Skeletal muscle satellite cell (primary cell): ENCODE results near the gene STARD13.

Experiments
- H3K27me3 ChIP-seq: 2 replicates; pipeline ENCODE4 v1.7.0; 2013; ENCODE audit warnings: low read length; ENCODE audit not compliant: control insufficient read depth, insufficient read depth
- H3K36me3 ChIP-seq: 2 replicates; pipeline ENCODE4 v1.7.0; 2013; ENCODE audit warnings: mild to moderate bottlenecking, control low read depth, low read length; ENCODE audit not compliant: insufficient read depth
- H3K4me1 ChIP-seq: 2 replicates; pipeline ENCODE4 v1.7.0; 2013; ENCODE audit warnings: low read length; ENCODE audit not compliant: control insufficient read depth, insufficient read depth
- H3K4me2 ChIP-seq: 2 replicates; pipeline ENCODE4 v1.7.0; 2013; ENCODE audit warnings: mild to moderate bottlenecking, low read length
- H3K4me3 ChIP-seq: 2 replicates; pipeline ENCODE4 v1.7.0; 2013; ENCODE audit warnings: low read length
- H3K9ac ChIP-seq: 2 replicates; pipeline ENCODE4 v1.7.0; 2013; ENCODE audit warnings: mild to moderate bottlenecking, low read depth, low read length, moderate library complexity
- H3K9me3 ChIP-seq: replicated peaks from 2 replicates; pipeline ENCODE4 v1.7.0; 2013; ENCODE audit warnings: mild to moderate bottlenecking, control low read depth, low read length

Gene STARD13

DNA sequence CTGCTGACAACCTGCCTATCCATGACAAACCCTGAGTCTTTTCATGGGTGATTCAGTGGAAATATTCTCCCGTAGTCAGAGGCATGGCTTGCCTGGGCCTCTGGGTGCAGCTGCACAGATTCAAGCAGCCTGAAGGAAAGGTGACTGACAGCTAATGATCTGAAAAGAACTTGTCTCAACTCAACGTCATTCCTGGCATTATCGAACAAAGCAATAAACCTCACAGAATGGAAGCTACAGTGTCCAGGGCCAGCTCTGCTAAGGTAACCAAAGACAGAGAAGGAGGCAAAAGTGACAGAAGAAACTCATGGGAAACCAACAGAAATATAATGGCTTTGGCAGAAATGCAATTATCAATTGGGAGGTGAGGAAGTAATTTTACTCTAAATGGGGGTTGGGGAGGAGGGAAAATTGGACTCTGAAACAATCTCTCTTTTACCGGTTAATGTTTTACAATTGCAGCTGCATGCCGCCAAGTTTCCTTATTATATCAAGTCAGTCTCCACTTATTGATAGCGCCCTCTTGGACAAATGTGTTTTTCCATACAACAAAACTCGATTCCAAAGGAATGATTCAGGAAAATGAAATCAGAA lies 12.9 kb downstream of the STARD13 start:
- no peaks in the 10 kb centered on the region for H3K9me3 ChIP-seq
- peak overlapping the region; percentile 54 for H3K9ac ChIP-seq
- H3K27me3 ChIP-seq, result no peaks in the 10 kb centered on the region
- peaks cover 83% of the 10 kb centered on the region for H3K36me3 ChIP-seq
- peak overlapping the region; percentile 58 for H3K4me2 ChIP-seq
- no peak overlapping the region for H3K4me3 ChIP-seq
- peaks cover 89% of the 10 kb centered on the region for H3K4me1 ChIP-seq

DNA sequence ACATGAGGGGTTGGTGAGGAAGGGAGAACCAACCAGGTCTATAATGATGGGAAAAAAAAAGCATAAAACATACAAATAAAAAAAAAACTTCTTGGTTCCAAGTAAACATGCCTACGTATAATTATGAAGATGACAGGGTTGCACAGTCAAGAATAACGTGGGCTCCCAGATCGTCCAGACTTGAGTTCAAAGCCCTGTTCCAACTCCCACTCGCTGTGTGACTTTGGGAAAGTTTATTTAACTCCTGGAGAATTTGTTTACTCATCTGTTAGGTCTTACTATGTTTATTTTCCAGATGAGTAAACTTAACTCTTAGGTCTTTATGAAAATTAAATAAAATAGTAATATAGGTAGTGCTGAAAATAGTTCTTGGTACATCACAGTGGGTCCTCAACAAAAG lies 13.8 kb downstream of the STARD13 start:
- H3K27me3 ChIP-seq, result no peaks in the 10 kb centered on the region
- peaks cover 87% of the 10 kb centered on the region for H3K4me1 ChIP-seq
- H3K9ac ChIP-seq, result peak overlapping the region; percentile 54
- H3K4me3 ChIP-seq, result no peak overlapping the region
- H3K9me3 ChIP-seq, result no peaks in the 10 kb centered on the region
- peak overlapping the region; percentile 10 for H3K4me2 ChIP-seq
- peaks cover 83% of the 10 kb centered on the region for H3K36me3 ChIP-seq

DNA sequence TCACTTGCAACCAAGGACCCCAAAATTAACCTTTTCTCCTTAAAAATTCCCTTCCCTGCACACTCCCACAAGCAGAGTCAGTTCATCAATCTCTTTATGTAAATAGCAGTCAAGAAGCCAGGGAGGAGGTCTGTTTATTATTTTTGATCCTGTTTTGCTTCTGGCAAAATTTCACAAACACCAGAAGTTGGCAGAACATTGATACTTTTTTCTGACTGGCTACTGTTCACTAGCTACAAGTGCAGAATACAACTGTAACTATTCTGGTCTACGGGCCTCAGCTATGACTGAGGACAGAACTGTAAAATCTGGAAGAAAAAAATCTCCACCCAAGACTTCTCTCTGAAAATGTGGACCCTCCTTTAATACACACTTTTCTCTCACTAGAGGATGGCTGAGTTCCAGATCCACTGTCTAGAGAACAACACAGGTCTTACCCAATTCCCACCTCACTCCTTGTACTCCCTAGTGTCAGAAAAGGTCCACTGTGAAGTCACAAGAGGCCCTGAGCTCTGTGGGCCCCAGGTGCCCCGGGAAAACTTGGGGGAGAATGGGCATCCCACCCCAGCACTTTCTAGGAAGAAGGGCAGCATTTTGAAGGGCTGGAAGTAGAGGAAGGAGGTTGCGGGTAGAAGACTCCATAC lies 14.5 kb downstream of the STARD13 start:
- no peaks in the 10 kb centered on the region for H3K27me3 ChIP-seq
- peak overlapping the region; percentile 10 for H3K4me2 ChIP-seq
- H3K9me3 ChIP-seq, result no peaks in the 10 kb centered on the region
- H3K36me3 ChIP-seq, result peaks cover 81% of the 10 kb centered on the region
- peak overlapping the region; percentile 12 for H3K9ac ChIP-seq
- no peak overlapping the region for H3K4me3 ChIP-seq
- H3K4me1 ChIP-seq, result peaks cover 86% of the 10 kb centered on the region

DNA sequence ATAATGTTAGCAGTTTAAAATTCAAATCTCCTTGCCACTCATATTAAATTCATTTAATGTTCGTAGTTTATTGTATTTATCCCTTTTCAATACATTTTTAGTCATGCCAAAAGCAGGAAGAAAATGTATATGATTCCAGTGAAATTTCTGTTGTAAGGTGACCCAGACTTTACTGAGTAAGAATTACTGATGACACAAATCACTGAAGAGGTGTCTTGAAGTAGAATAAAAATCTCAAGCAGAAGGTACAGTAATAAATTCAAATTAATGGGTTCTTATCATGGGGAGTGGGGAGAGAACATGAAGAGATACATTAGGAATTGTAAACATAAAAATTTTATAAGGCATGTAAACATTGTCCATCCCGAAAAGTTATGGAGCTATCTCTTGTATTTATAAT lies 19.9 kb downstream of the STARD13 start:
- no peak overlapping the region for H3K4me2 ChIP-seq
- H3K36me3 ChIP-seq, result peaks cover 67% of the 10 kb centered on the region
- H3K4me3 ChIP-seq, result no peak overlapping the region
- no peaks in the 10 kb centered on the region for H3K27me3 ChIP-seq
- H3K4me1 ChIP-seq, result peaks cover 86% of the 10 kb centered on the region
- H3K9ac ChIP-seq, result peak overlapping the region; percentile 4
- H3K9me3 ChIP-seq, result no peaks in the 10 kb centered on the region

DNA sequence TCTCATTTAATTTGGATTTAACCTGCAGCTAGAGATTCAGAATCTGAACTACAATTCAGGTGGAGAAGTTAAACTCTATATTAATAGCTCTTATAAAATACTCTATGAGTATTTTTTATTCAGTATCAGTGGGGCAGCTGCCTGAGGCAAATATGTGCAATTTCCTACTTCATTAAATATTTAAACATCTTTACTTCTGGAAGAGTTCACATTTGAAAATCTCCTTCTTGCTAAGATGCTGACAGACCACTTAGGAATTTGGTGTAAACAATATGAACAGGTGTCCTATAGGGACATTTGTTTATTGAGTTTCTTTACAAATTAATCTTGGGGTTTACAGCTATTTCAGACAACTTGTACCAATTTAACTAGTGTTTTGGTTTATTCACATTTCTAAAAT lies 20.4 kb downstream of the STARD13 start:
- Histone ChIP-seq H3K4me3 (no peak overlapping the region), H3K27me3 (no peaks in the 10 kb centered on the region), H3K9me3 (no peaks in the 10 kb centered on the region), H3K4me1 (peaks cover 90% of the 10 kb centered on the region), H3K4me2 (peak overlapping the region; percentile 22), H3K9ac (peak overlapping the region; percentile 4), H3K36me3 (peaks cover 63% of the 10 kb centered on the region)

DNA sequence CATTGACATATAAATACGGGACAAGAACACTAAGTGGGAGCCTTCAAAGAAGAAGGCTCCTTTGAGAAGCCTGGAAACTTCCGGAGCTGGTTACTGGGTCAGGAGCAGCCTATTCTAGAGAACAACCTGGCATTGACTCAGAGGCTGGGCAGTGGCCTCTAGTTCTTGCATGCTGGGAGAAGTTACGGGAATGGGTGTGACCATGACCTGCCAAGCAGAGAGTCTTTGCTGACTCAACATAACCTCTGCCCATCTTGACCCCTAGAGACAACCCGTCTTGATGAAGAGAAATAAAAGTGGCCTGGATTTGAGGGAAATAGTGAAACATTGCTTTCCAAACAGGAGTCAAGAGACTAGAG lies 21.0 kb downstream of the STARD13 start:
- Histone ChIP-seq H3K9ac (peak overlapping the region; percentile 4), H3K27me3 (no peaks in the 10 kb centered on the region), H3K4me1 (peaks cover 95% of the 10 kb centered on the region)

DNA sequence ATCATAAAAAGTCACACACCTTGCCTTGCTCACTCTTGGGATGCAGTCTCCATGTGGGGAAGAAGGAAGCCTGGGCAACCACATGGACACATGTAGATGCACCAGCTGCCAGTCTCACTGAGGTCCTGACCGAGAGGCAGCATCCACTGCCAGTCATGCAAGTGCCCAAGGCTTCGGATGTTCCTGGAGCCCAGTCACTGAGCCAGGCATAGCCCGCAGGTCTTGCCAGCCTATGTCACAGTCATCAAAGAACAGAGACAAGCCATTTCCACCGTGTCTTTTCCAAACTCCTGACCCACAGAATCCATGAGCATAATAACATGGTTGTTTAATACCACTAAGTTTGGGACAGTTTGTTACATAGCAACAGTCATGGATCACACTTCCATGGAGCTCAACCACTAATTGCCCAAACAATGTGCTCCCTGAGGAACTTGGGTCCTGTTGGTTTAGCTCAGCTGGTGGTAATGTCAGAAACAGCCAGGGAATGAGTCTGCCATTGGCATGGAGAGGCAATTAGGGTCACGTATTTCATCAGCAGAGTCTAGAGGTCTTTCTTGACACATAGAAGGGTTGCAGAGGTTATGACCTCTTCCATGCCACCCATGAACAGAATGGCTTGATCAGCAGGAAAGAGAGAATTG lies 21.5 kb downstream of the STARD13 start:
- Histone ChIP-seq H3K36me3 (peaks cover 55% of the 10 kb centered on the region), H3K4me2 (peak overlapping the region; percentile 22)

More for the DNA sequence above, 21.0 kb downstream of the STARD13 start:
- Histone ChIP-seq H3K4me2 (peak overlapping the region; percentile 22), H3K4me3 (peak overlapping the region; percentile 0), H3K36me3 (peaks cover 58% of the 10 kb centered on the region), H3K9me3 (no peaks in the 10 kb centered on the region)

DNA sequence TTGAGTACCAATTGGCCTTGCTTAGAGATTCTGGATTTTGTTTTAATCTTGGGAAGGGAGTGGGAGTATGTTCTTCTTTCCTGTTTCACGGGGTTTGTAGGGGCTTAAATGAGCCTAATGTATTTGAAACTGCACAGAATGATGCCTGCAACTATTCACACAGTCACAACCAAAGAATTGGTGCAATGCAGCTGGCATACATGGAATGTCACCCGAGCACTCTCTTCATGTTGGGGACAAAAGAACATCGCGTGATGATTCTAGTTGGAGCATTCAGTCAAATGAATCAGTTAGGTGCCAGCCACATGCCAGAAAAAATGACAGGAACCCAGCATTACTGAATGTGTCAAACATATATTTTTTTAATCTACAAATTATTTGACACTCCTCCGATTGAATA lies 22.1 kb downstream of the STARD13 start:
- Histone ChIP-seq H3K27me3 (no peaks in the 10 kb centered on the region), H3K4me2 (peak overlapping the region; percentile 22), H3K9ac (peak overlapping the region; percentile 58), H3K4me1 (peaks cover 96% of the 10 kb centered on the region), H3K4me3 (no peak overlapping the region), H3K9me3 (no peaks in the 10 kb centered on the region), H3K36me3 (peaks cover 49% of the 10 kb centered on the region)

More for the DNA sequence above, 21.5 kb downstream of the STARD13 start:
- peak overlapping the region; percentile 41 for H3K4me3 ChIP-seq
- no peaks in the 10 kb centered on the region for H3K9me3 ChIP-seq
- H3K27me3 ChIP-seq, result no peaks in the 10 kb centered on the region
- peak overlapping the region; percentile 58 for H3K9ac ChIP-seq
- H3K4me1 ChIP-seq, result peaks cover 96% of the 10 kb centered on the region

DNA sequence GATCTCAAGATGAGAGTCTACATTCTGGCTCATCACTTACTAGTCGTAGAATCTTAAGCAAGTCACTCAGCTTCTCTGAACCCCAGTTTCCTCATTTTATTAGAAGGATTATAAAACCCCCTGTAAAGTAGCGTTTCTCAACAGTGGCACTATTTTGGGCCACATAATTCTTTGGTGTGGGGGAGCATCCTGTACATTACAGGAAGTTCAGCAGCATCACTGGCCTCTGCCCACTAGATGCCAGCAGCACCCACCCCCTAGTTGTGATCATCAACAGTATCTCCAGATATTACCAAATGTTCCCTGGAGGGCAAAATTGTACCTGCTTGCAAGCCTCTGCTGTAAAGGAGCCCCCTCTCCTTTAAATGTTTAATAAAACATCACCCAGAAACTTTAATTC lies 22.6 kb downstream of the STARD13 start:
- Histone ChIP-seq H3K4me2 (peak overlapping the region; percentile 22), H3K4me1 (peaks cover 96% of the 10 kb centered on the region), H3K4me3 (no peak overlapping the region), H3K27me3 (no peaks in the 10 kb centered on the region), H3K9ac (peak overlapping the region; percentile 58), H3K36me3 (peaks cover 44% of the 10 kb centered on the region), H3K9me3 (no peaks in the 10 kb centered on the region)

DNA sequence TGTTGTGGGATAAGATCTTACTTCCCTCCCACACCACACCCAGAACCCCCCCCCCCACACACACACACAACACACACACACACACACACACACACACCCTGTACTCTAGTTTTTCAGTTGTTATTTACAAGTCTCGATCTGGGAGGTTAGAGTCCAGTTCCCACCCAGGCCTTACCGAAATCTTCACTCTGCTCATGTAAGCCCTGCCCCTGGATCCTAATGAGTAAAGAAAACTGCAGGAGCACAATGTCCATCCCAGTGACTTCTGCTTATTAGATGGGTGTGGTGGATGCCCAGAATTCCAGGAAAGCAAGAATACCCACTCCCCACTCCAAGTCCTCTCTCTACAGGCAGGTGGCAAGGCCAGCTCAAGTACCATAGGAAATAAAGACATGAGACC lies 23.0 kb downstream of the STARD13 start:
- H3K27me3 ChIP-seq, result no peaks in the 10 kb centered on the region
- no peak overlapping the region for H3K4me2 ChIP-seq
- peak overlapping the region; percentile 58 for H3K9ac ChIP-seq
- H3K4me3 ChIP-seq, result no peak overlapping the region
- peaks cover 41% of the 10 kb centered on the region for H3K36me3 ChIP-seq
- H3K4me1 ChIP-seq, result peaks cover 95% of the 10 kb centered on the region
- no peaks in the 10 kb centered on the region for H3K9me3 ChIP-seq

DNA sequence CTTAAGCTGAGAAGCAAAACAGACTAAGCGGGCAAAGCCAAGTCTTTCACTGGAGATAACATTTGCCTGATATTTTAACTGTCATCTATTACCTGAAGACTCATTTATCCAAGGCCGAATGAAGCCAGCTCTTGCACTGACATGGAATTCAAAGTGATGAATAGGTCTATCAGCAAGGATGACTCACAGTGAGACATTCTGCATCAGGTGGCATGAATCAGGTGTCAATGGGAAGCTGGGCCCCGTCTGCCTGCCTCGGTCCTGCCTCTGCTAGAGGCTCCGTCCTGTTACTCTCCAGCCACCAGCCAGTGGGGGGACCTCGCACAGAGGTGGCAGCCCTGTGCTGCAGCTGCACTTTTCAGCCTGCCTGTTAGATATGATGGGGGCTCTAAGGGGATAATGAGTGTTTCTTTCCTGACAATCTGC lies 23.5 kb downstream of the STARD13 start:
- peak overlapping the region; percentile 17 for H3K4me2 ChIP-seq
- H3K9ac ChIP-seq, result peak overlapping the region; percentile 58
- H3K4me3 ChIP-seq, result no peak overlapping the region
- peaks cover 95% of the 10 kb centered on the region for H3K4me1 ChIP-seq
- no peaks in the 10 kb centered on the region for H3K27me3 ChIP-seq
- H3K9me3 ChIP-seq, result no peaks in the 10 kb centered on the region
- H3K36me3 ChIP-seq, result peaks cover 41% of the 10 kb centered on the region
